Heart right ventricle (tissue), 16 donors: ENCODE measurements around the gene ASB9. TPM values are rescaled to one million over a fixed set of nuclear protein-coding genes. Genes with fewer than 3 reads are reported as not detected.

ENCODE experiments used
- ATAC-seq, 8 donors: fragments of 200-7000 bp; cut with Tn5 transposase; one replicate each; pipeline ENCODE4 v1.9.1; 2020; ENCODE audit warnings: mild to moderate bottlenecking in 8 of 8, moderate library complexity in 8 of 8, moderate number of reproducible peaks in 1 of 8
- DNase-seq, 2 donors: peaks; one replicate each; pipeline ENCODE4 v3.0.0-alpha.2; 2020
- H3K27ac ChIP-seq, 10 donors: fragments of 200-600 bp; sonication (generic) in 2 of 10; one replicate each; pipeline versions ENCODE4 v1.5.0 to v1.8.0; 2020 to 2022; ENCODE audit warnings: mild to moderate bottlenecking in 3 of 10
- H3K27me3 ChIP-seq, 7 donors: fragments of 200-600 bp; one replicate each; pipeline ENCODE4 v1.8.0; 2021 to 2022; ENCODE audit warnings: mild to moderate bottlenecking in 2 of 7
- H3K36me3 ChIP-seq, 9 donors: fragments of 200-600 bp; sonication (generic) in 1 of 9; one replicate each; pipeline versions ENCODE4 v1.5.0 to v1.8.0; 2020 to 2022; ENCODE audit warnings: mild to moderate bottlenecking in 2 of 9
- H3K4me1 ChIP-seq, 9 donors: fragments of 200-600 bp; sonication (generic) in 1 of 9; one replicate each; pipeline versions ENCODE4 v1.5.0 to v1.8.0; 2020 to 2022; ENCODE audit warnings: mild to moderate bottlenecking in 4 of 9
- H3K4me3 ChIP-seq, 10 donors: fragments of 200-600 bp; sonication (generic) in 2 of 10; one replicate each; pipeline versions ENCODE4 v1.5.0 to v1.8.0; 2020 to 2022; ENCODE audit warnings: mild to moderate bottlenecking in 7 of 10, moderate library complexity in 2 of 10
- H3K9me3 ChIP-seq, 11 donors: fragments of 200-600 bp in 10 of 11; sonication (generic) in 2 of 11; one replicate each; pipeline versions ENCODE4 v1.5.0 to v1.8.0; 2013 to 2022; ENCODE audit warnings: mild to moderate bottlenecking in 2 of 11, control low read depth in 1 of 11, moderate library complexity in 1 of 11
- WGBS, 2 donors: extraction: QIAGEN DNeasy Blood & Tissue Kit; methylation state at CpG; one replicate each; pipeline ENCODE4 v1.1.7; 2013; ENCODE audit warnings: inconsistent platforms in 1 of 2; 5-methylcytosine and 5-hydroxymethylcytosine counted together
- intact Hi-C, 10 donors: fragments of 100-400 bp; cut with DNase I; formaldehyde crosslinking; loops; one replicate each; pipeline versions ENCODE4 v1.11.1 to v1.14.2; 2022
- polyA plus RNA-seq, 2 donors: library from polyadenylated mRNA; stranded (reverse); fragments of 200-250 nt; gene quantifications; one replicate each; pipeline ENCODE4 v1.2.3, GENCODE V29; 2013
- total RNA-seq, 10 donors: library from RNA; stranded (reverse); fragmentation: NEBNext Ultra II Directional in 3 of 10; extraction: Animal tissue kit (Norgen Biotek cat#: 25700) in 3 of 10; gene quantifications; one replicate each; pipeline versions ENCODE4 v1.2.1 to v1.2.4, GENCODE V29; 2021 to 2023
- TF ChIP-seq, protein P1 (sequence below), 9 donors: fragments of 200-600 bp; sonication (generic) in 2 of 9; IDR thresholded peaks; one replicate each; pipeline versions ENCODE4 v1.5.0 to v1.8.0; 2021 to 2022; ENCODE audit warnings: antibody characterized with exemption in 9 of 9, mild to moderate bottlenecking in 5 of 9, moderate library complexity in 1 of 9
- donor health status: Arrhythmogenic right ventricular cardiomyopathy.
- donor health status: ischemic (EF 13 %, LVEDD 7.1; RV severe dilation, severe dysfunction).
- donor health status: healthy with polysubstance abuse.
- donor health status: DM: no; HTN: yes; CAD: no.
- donor health status: DM: no; HTN: no; CAD: no.
- donor health status: ischemic (EF 25% LVEDD 6.9; RV normal size, moderate dysfunction).
- donor health status: ischemic (EF 25% LVEDD 5.7; RV mildly dilated, moderate dysfunction).
- donor health status: healthy.
- donor health status: DM: yes; HTN: yes; CAD: no.
- donor health status: Ischemic cardiomyopathy.
- donor health status: ischemic (EF 35%, LVEDD 5.7; RV mildly dilated, moderate dysfunction).
- donor health status: nonischemic (EF 11% LVEDD 7.7; RV severe dilation, severe dysfunction).
- donor health status: DM: yes; HTN: yes; CAD: no.
- donor health status: PGD.
- donor health status: ischemic (EF 29% LVEDD 5.4; RV normal size, mild dysfunction).
- donor health status: nonischemic (EF 23%, LVEDD 6.1; RV moderate dilation, normal function).

Gene ASB9
- total and polyA plus RNA-seq, 12 donors, result 0.39 to 1.6 (median 0.86) TPM

DNA sequence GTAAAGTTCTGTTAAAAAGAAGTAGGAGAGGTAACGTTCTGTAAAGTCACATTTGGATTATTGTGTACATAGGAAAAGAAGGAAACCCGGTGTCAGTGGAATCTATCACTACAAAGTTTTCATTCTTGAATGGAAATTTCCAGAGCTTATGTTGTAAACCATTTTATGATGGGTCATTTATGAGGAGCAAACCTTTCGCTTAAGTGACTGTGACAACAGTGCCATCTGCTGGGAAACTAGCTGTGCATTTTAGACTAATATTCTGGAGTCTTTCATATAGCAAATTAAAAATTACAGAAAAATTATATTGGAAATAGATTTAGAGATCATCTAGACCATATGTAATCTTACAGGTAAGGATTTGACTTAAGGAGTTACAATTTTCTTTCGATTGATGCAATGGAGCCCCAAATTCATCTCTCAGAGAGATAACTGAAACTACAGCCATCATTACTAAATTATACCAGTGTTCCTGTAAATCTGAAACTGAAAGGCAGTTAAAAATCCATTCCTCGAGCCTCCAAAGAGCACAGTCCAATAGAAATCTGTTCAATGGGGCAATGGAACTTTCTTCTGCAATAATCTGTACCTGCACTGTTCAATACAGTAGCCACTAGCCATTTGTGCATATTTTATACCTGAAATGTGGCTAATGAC is 26.9 kb downstream of the ASB9 start:
- WGBS, 2 donors, result 22 to 27% methylated on average over 5 of the region's 5 CpGs
- intact Hi-C loops, result loop anchor here in 7 of 10 donors (2.0 to 10.0 kb wide), 7 partner anchors 1146 to 1208 kb away; no protein-coding TSS in a partner anchor
- Histone ChIP-seq H3K27me3 (peaks cover 0 to 40% (median 0%) of the 10 kb centered on the region in 7 donors), H3K4me3 (no peak overlapping the region), H3K4me1 (no peaks in the 10 kb centered on the region), H3K9me3 (no peaks in the 10 kb centered on the region), H3K36me3 (no peaks in the 10 kb centered on the region), H3K27ac (no peak overlapping the region)
- ATAC-seq (no peak), DNase-seq (peak in 1 of 2 donors; percentile 4)
- TF ChIP-seq, protein P1, sequence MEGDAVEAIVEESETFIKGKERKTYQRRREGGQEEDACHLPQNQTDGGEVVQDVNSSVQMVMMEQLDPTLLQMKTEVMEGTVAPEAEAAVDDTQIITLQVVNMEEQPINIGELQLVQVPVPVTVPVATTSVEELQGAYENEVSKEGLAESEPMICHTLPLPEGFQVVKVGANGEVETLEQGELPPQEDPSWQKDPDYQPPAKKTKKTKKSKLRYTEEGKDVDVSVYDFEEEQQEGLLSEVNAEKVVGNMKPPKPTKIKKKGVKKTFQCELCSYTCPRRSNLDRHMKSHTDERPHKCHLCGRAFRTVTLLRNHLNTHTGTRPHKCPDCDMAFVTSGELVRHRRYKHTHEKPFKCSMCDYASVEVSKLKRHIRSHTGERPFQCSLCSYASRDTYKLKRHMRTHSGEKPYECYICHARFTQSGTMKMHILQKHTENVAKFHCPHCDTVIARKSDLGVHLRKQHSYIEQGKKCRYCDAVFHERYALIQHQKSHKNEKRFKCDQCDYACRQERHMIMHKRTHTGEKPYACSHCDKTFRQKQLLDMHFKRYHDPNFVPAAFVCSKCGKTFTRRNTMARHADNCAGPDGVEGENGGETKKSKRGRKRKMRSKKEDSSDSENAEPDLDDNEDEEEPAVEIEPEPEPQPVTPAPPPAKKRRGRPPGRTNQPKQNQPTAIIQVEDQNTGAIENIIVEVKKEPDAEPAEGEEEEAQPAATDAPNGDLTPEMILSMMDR (IDR thresholded peaks at IDR 0.05), result peak in 8 of 9 donors; percentile 16 to 68 (median 54)

DNA sequence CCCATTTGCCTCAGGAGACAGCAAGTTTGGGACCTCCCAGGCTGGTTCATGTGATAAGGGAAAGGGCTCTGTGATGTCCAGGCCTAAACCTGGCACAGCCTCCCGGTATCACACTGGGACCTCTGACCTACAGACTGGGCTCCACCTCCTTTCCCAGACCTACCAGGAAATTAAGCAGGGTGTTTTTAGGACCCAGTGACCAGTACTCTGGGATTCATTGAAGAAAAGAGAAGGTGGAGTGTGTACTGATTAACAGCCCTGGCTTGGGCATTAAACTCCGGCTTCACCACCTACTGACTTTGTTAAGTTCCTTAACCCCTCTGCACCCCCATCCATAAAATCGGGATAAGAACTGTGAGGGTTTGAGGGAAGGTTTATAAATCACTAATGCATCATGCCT is 28.6 kb downstream of the ASB9 start:
- 50 to 52% methylated on average over 3 of the region's 3 CpGs for WGBS, 2 donors
- Histone ChIP-seq H3K36me3 (no peaks in the 10 kb centered on the region), H3K4me1 (no peaks in the 10 kb centered on the region), H3K27ac (no peak overlapping the region), H3K4me3 (no peak overlapping the region), H3K27me3 (peaks cover 0 to 37% (median 0%) of the 10 kb centered on the region in 7 donors), H3K9me3 (no peaks in the 10 kb centered on the region)
- TF ChIP-seq, protein P1 (IDR thresholded peaks at IDR 0.05), result no peak
- ATAC-seq, result no peak
- no peak for DNase-seq
- intact Hi-C loops, result loop anchor here in 6 of 10 donors (5.0 to 10.0 kb wide), 6 partner anchors 1144 to 1206 kb away; no protein-coding TSS in a partner anchor

DNA sequence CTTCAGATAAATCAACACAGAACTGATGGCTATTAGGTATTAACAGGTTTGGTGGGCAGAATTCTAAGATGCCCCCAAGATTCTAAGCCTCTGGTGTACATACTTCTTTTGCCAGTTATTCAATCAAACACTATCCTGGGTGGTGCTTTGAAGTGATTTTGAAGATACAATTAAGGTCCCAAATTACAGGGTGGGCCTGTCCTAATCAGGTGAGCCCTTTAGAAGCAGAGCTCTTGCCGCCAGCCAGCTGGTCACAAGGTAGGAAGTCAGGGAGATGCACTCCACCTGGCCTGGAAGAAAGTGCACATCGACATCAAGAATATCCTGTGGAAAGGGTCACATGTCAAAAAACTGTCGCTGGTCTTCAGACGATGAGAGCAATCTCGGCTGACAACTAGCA is 29.5 kb downstream of the ASB9 start:
- Histone ChIP-seq H3K27me3 (peaks cover 0 to 38% (median 0%) of the 10 kb centered on the region in 7 donors), H3K4me1 (no peaks in the 10 kb centered on the region), H3K27ac (no peak overlapping the region), H3K4me3 (no peak overlapping the region), H3K9me3 (no peaks in the 10 kb centered on the region), H3K36me3 (no peaks in the 10 kb centered on the region)
- intact Hi-C loops, result loop anchor here in 6 of 10 donors (5.0 to 10.0 kb wide), 6 partner anchors 1143 to 1206 kb away; no protein-coding TSS in a partner anchor
- TF ChIP-seq, protein P1 (IDR thresholded peaks at IDR 0.05), result no peak
- WGBS, 2 donors, result 89 to 95% methylated on average over 5 of the region's 5 CpGs
- ATAC-seq, result no peak
- no peak for DNase-seq

DNA sequence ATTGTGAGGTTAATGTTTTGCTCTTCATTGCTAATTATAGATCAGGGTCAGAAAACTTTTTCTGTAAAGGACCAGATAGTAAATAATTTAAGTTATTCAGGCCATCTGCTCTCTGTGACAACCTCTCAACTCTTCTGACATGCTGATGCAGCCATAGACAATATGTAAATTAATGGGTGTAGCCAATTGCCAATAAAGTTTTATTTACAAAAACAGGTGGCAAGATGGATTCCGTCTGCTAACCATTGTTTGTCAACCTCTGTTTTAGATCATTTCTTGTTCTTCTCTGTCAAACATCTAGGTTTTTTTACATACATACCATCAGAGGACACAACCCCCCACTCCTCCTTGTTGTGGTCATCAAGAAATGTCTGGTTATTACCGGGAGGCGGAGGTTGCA is 33.7 kb downstream of the ASB9 start:
- intact Hi-C loops, result loop anchor here in 1 of 10 donors (10.0 kb wide), 1 partner anchor 1191 kb away; no protein-coding TSS in a partner anchor

More for the DNA sequence above, 33.7 kb downstream of the ASB9 start:
- DNase-seq (no peak), ATAC-seq (no peak)
- no peak overlapping the region for H3K4me3 ChIP-seq
- 91 to 93% methylated on average over 3 of the region's 3 CpGs for WGBS, 2 donors
- peaks cover 0 to 48% (median 0%) of the 10 kb centered on the region in 7 donors for H3K27me3 ChIP-seq
- TF ChIP-seq, protein P1 (IDR thresholded peaks at IDR 0.05), result no peak
- no peak overlapping the region for H3K27ac ChIP-seq
- H3K4me1 ChIP-seq, result no peaks in the 10 kb centered on the region
- H3K9me3 ChIP-seq, result no peaks in the 10 kb centered on the region
- no peaks in the 10 kb centered on the region for H3K36me3 ChIP-seq
